IMR-90 (cell line): ENCODE results near the gene VAV3. TPM values are rescaled to one million over a fixed set of nuclear protein-coding genes. Genes with fewer than 3 reads are reported as not detected.

Experiments
- ATAC-seq: fragments of 200-7000 bp; cut with Tn5 transposase; 2 replicates; pipeline ENCODE4 v1.9.1; 2020; ENCODE audit warnings: low read depth, mild to moderate bottlenecking, moderate library complexity
- BruUV-seq: library from RNA; stranded (reverse); fragments of 400-500 nt; replicated peaks from 2 replicates; lab custom pipeline; 2021; lab: Mats Ljungman, UMichigan
- CTCF ChIA-PET: fragments of 300-600 bp; formaldehyde crosslinking; extraction: SDS; loops from one replicate; lab custom pipeline; 2021; ENCODE audit warnings: antibody characterized with exemption; lab: Yijun Ruan, JAX
- POLR2A ChIA-PET: fragments of 300-600 bp; sonication (Branson Sonifier 250); formaldehyde crosslinking; loops from one replicate; lab custom pipeline; 2022; ENCODE audit warnings: antibody characterized with exemption; ENCODE audit not compliant: unreplicated experiment; lab: Charles Lee
- DNase-seq: peaks from one replicate; pipeline ENCODE4 v3.0.0; 2013
- H2AFZ ChIP-seq: replicated peaks from 2 replicates; pipeline ENCODE3; 2013; ENCODE audit warnings: low read length, mild to moderate bottlenecking; ENCODE audit not compliant: poor library complexity
- H2AK5ac ChIP-seq: 2 replicates; pipeline ENCODE4 v1.6.1; 2013; ENCODE audit warnings: low read depth, low read length, inconsistent platforms
- H2AK9ac ChIP-seq: replicated peaks from 2 replicates; pipeline ENCODE3; 2013; ENCODE audit warnings: mild to moderate bottlenecking, low read depth, low read length, moderate library complexity; ENCODE audit not compliant: poor library complexity
- H2BK120ac ChIP-seq: 2 replicates; pipeline ENCODE4 v1.6.1; 2013; ENCODE audit warnings: low read depth, low read length, inconsistent platforms
- H2BK15ac ChIP-seq: 3 replicates; pipeline ENCODE4 v1.6.1; 2013; ENCODE audit warnings: low read depth, low read length, inconsistent platforms
- H2BK20ac ChIP-seq: 2 replicates; pipeline ENCODE4 v1.6.1; 2013; ENCODE audit warnings: low read depth, mild to moderate bottlenecking, inconsistent platforms, low read length, moderate library complexity
- H2BK5ac ChIP-seq: 2 replicates; pipeline ENCODE4 v1.6.1; 2013; ENCODE audit warnings: mild to moderate bottlenecking, low read depth, low read length, inconsistent platforms; ENCODE audit not compliant: poor library complexity, severe bottlenecking
- H3K14ac ChIP-seq: replicated peaks from 2 replicates; pipeline ENCODE4 v1.6.1; 2013; ENCODE audit warnings: low read depth, low read length, inconsistent platforms
- H3K18ac ChIP-seq: 2 replicates; pipeline ENCODE4 v1.6.1; 2013; ENCODE audit warnings: low read depth, low read length, control low read depth
- H3K23ac ChIP-seq: 2 replicates; pipeline ENCODE4 v1.6.1; 2013; ENCODE audit warnings: low read depth, low read length, inconsistent platforms
- H3K27ac ChIP-seq: 2 replicates; pipeline ENCODE4 v1.5.1; 2013; ENCODE audit warnings: mild to moderate bottlenecking, control low read depth, low read length; ENCODE audit not compliant: insufficient read depth
- H3K27me3 ChIP-seq: 2 replicates; pipeline ENCODE4 v1.6.1; 2013; ENCODE audit warnings: low read length; ENCODE audit not compliant: control insufficient read depth, insufficient read depth
- H3K36me3 ChIP-seq: 2 replicates; pipeline ENCODE4 v1.6.1; 2013; ENCODE audit warnings: low read length, mixed read lengths; ENCODE audit not compliant: control insufficient read depth, insufficient read depth
- H3K4ac ChIP-seq: 2 replicates; pipeline ENCODE4 v1.6.1; 2013; ENCODE audit warnings: low read depth, low read length, inconsistent platforms
- H3K4me1 ChIP-seq: 2 replicates; pipeline ENCODE4 v1.6.1; 2013; ENCODE audit warnings: low read length, mixed read lengths; ENCODE audit not compliant: control insufficient read depth, insufficient read depth
- H3K4me2 ChIP-seq: 2 replicates; pipeline ENCODE4 v1.6.1; 2013; ENCODE audit warnings: low read depth, mild to moderate bottlenecking, control low read depth, low read length, moderate library complexity
- H3K4me3 ChIP-seq: 2 replicates; pipeline ENCODE4 v1.5.1; 2013; ENCODE audit warnings: low read depth, mild to moderate bottlenecking, control low read depth, low read length, moderate library complexity; ENCODE audit not compliant: insufficient read depth
- H3K56ac ChIP-seq: 2 replicates; pipeline ENCODE4 v1.6.1; 2013; ENCODE audit warnings: low read length, inconsistent platforms; ENCODE audit not compliant: insufficient read depth; ENCODE audit errors: extremely low read depth
- H3K79me1 ChIP-seq, 2 experiments: 2 replicates each; pipeline ENCODE4 v1.6.1; 2013; ENCODE audit warnings: low read length in 2 of 2, inconsistent platforms in 1 of 2, low read depth in 1 of 2
- H3K9ac ChIP-seq: 2 replicates; pipeline ENCODE4 v1.6.1; 2013; ENCODE audit warnings: low read depth, low read length, control low read depth
- H3K9me1 ChIP-seq: 2 replicates; pipeline ENCODE4 v1.6.1; 2013; ENCODE audit warnings: low read length, inconsistent platforms; ENCODE audit not compliant: insufficient read depth
- H3K9me3 ChIP-seq: 2 replicates; pipeline ENCODE4 v1.6.1; 2013; ENCODE audit warnings: low read length; ENCODE audit not compliant: control insufficient read depth, insufficient read depth
- H4K20me1 ChIP-seq: 2 replicates; pipeline ENCODE4 v1.6.1; 2013; ENCODE audit warnings: low read length, inconsistent platforms; ENCODE audit not compliant: insufficient read depth
- H4K5ac ChIP-seq: 2 replicates; pipeline ENCODE4 v1.6.1; 2013; ENCODE audit warnings: mild to moderate bottlenecking, low read depth, low read length, control low read depth
- H4K8ac ChIP-seq, 2 experiments: 2 replicates each; pipeline ENCODE4 v1.6.1; 2013; ENCODE audit warnings: low read depth in 2 of 2, low read length in 2 of 2, control low read depth in 1 of 2, inconsistent platforms in 1 of 2
- H4K91ac ChIP-seq: 2 replicates; pipeline ENCODE4 v1.6.1; 2013; ENCODE audit warnings: low read depth, low read length, inconsistent platforms; ENCODE audit not compliant: insufficient read depth
- CEBPB ChIP-seq: IDR thresholded peaks from 2 replicates; pipeline ENCODE4 v1.6.1; 2012; ENCODE audit warnings: low read depth, low read length, improper control_type of control experiment
- CHD1 ChIP-seq: IDR thresholded peaks from 2 replicates; pipeline ENCODE4 v1.6.1; 2012; ENCODE audit warnings: low read depth, low read length, improper control_type of control experiment
- MAFK ChIP-seq: IDR thresholded peaks from 2 replicates; pipeline ENCODE4 v1.6.1; 2012; ENCODE audit warnings: low read depth, low read length, improper control_type of control experiment
- MAZ ChIP-seq: IDR thresholded peaks from 2 replicates; pipeline ENCODE4 v1.6.1; 2012; ENCODE audit warnings: low read depth, mild to moderate bottlenecking, low read length, improper control_type of control experiment, moderate library complexity, borderline replicate concordance
- MXI1 ChIP-seq: IDR thresholded peaks from 2 replicates; pipeline ENCODE4 v1.6.1; 2012; ENCODE audit warnings: low read depth, mild to moderate bottlenecking, low read length, moderate library complexity, borderline replicate concordance
- RAD21 ChIP-seq: IDR thresholded peaks from 2 replicates; pipeline ENCODE4 v1.6.1; 2012; ENCODE audit warnings: low read length, improper control_type of control experiment
- RFX5 ChIP-seq: IDR thresholded peaks from 2 replicates; pipeline ENCODE4 v1.8.0; 2012; ENCODE audit warnings: low read depth, mild to moderate bottlenecking, low read length, moderate library complexity
- SMC3 ChIP-seq: fragments of 150-350 bp; IDR thresholded peaks from 2 replicates; pipeline ENCODE4 v1.6.1; 2016; ENCODE audit warnings: low read depth, mild to moderate bottlenecking, antibody characterized with exemption, low read length, moderate library complexity
- WGBS, 2 experiments: methylation state at CpG; one replicate each; pipeline versions ENCODE4 v1.1.5 to v1.1.7; 2013; ENCODE audit warnings: missing lambda C conversion rate in 2 of 2; ENCODE audit not compliant: insufficient read length in 1 of 2; ENCODE audit errors: extremely low coverage in 2 of 2; 5-methylcytosine and 5-hydroxymethylcytosine counted together
- dilution Hi-C: fragments of 300-500 bp; cut with HindIII; formaldehyde crosslinking; loops from one replicate; pipeline ENCODE4 v1.14.3; 2018; ENCODE audit warnings: low sequenced_read_pairs; ENCODE audit not compliant: unreplicated experiment
- in situ Hi-C: fragments of 300-500 bp; cut with MboI; formaldehyde crosslinking; loops from 3 replicates; pipeline ENCODE4 v1.14.3; 2019; ENCODE audit warnings: low sequenced_read_pairs, inconsistent platforms, mixed read lengths
- intact Hi-C: fragments of 100-400 bp; cut with micrococcal nuclease; formaldehyde crosslinking; loops from 2 replicates; pipeline ENCODE4 v1.10.0; 2022
- polyA plus RNA-seq, 3 experiments: library from polyadenylated mRNA; depleted of rRNA; stranded (reverse); fragments of >200 nt; gene quantifications; 2 replicates each; pipeline ENCODE4 v1.2.3, GENCODE V29; 2012; ENCODE audit warnings: low replicate concordance in 1 of 3
- total RNA-seq: library from RNA; depleted of rRNA; stranded (reverse); fragments of >200 nt; gene quantifications from 2 replicates; pipeline ENCODE4 v1.2.3, GENCODE V29; 2012

The VAV3 gene
- total and polyA plus RNA-seq, 2 of the 4 experiments (the other 2 are of a cell fraction), result 0.12 to 0.18 TPM

- ATAC-seq, result no peak
- Histone ChIP-seq H2BK15ac (no peak overlapping the region), H2AK5ac (no peak overlapping the region), H3K4me2 (no peak overlapping the region), H4K5ac (no peak overlapping the region), H3K9me3 (no peaks in the 10 kb centered on the region), H3K23ac (no peak overlapping the region), H4K91ac (no peak overlapping the region), H3K36me3 (no peaks in the 10 kb centered on the region), H3K27me3 (no peaks in the 10 kb centered on the region), H4K8ac (no peak overlapping the region), H3K4me3 (no peak overlapping the region), H2AK9ac (no peak overlapping the region), H2BK120ac (no peak overlapping the region), H3K27ac (no peak overlapping the region), H3K4me1 (no peaks in the 10 kb centered on the region), H2BK5ac (no peak overlapping the region), H3K9ac (no peak overlapping the region), H2AFZ (no peak overlapping the region), H3K56ac (no peak overlapping the region), H3K14ac (no peak overlapping the region), H3K18ac (no peak overlapping the region), H2BK20ac (no peak overlapping the region), H3K4ac (no peak overlapping the region), H3K9me1 (no peaks in the 10 kb centered on the region), H4K20me1 (no peaks in the 10 kb centered on the region), H3K79me1 (no peaks in the 10 kb centered on the region)
- intact Hi-C loops (no loop called here), dilution Hi-C loops (no loop called here), in situ Hi-C loops (no loop called here)
- no peak for DNase-seq
- POLR2A ChIA-PET, result no interaction called here
- TF ChIP-seq MXI1 (no peak), SMC3 (no peak), RFX5 (no peak), MAFK (no peak), MAZ (no peak), CHD1 (no peak), CEBPB (no peak), RAD21 (no peak)
- BruUV-seq, result no TSS peak
- WGBS, 2 experiments, result no CpG with 5 or more reads among the region's 3 CpGs
- CTCF ChIA-PET, result interaction anchor here (0.6 kb wide), 1 partner anchor 347 kb away, joined by 3 read pairs; no protein-coding TSS in a partner anchor
Observed at GRCh38 chr1:107777664-107778047, 187.3 kb downstream of the VAV3 start.
